Lower lobe of right lung (tissue), 2 donors: ENCODE data around the gene GJA5. TPM values are rescaled to one million over a fixed set of nuclear protein-coding genes. Genes with fewer than 3 reads are reported as not detected.

ENCODE experiments used
- ATAC-seq, 2 donors: fragments of 200-7000 bp; cut with Tn5 transposase; one replicate each; pipeline ENCODE4 v1.9.1; 2020 to 2022; ENCODE audit warnings: mild to moderate bottlenecking in 2 of 2, moderate library complexity in 2 of 2
- DNase-seq: peaks from one replicate; pipeline ENCODE4 v3.0.0-alpha.2; 2020
- H3K27ac ChIP-seq: fragments of 200-600 bp; one replicate; pipeline ENCODE4 v1.8.0; 2022
- H3K27me3 ChIP-seq: fragments of 200-600 bp; one replicate; pipeline ENCODE4 v1.8.0; 2022; ENCODE audit warnings: low read depth
- H3K36me3 ChIP-seq: fragments of 200-600 bp; one replicate; pipeline ENCODE4 v1.8.0; 2022; ENCODE audit warnings: mild to moderate bottlenecking
- H3K4me1 ChIP-seq: fragments of 200-600 bp; one replicate; pipeline ENCODE4 v1.8.0; 2022
- H3K4me3 ChIP-seq: fragments of 200-600 bp; one replicate; pipeline ENCODE4 v1.8.0; 2022; ENCODE audit warnings: mild to moderate bottlenecking
- H3K9me3 ChIP-seq: fragments of 200-600 bp; one replicate; pipeline ENCODE4 v1.8.0; 2022
- intact Hi-C: fragments of 100-400 bp; cut with DNase I; formaldehyde crosslinking; loops from one replicate; pipeline ENCODE4 v1.11.0; 2022
- total RNA-seq: library from RNA; stranded (reverse); fragmentation: NEBNext Ultra II Directional; extraction: Animal tissue kit (Norgen Biotek cat#: 25700); gene quantifications from one replicate; pipeline ENCODE4 v1.2.1, GENCODE V29; 2021
- TF ChIP-seq, protein P1 (sequence below): fragments of 200-600 bp; IDR thresholded peaks from one replicate; pipeline ENCODE4 v1.8.0; 2022; ENCODE audit warnings: antibody characterized with exemption, mild to moderate bottlenecking
- donor health status: DM: no; HTN: yes; CAD: no; lungs with severe emphysema.

GJA5 gene
- total RNA-seq, 1 donor from 2014 or later = 44.5 TPM

DNA sequence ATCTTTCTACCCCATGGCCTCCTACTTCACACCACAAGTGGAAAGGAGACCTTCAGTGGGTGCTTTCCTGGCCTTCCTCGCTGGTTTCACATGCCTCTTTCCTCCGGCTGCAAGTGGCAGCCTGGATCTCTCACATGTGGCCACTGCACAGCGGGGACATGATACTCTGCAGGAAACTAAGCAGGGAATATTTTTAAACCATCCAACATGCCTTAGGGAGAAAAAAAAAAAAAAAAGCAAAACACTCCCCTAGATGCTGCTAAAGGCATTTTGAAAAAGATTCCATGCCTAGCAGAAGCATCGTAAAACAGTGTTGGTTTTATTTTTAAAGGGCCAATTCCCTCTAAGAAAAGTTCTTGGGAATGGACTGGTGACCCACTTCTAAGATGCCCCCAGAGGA, 12.2 kb upstream of the GJA5 start:
- intact Hi-C loops = no loop called here
- TF ChIP-seq, protein P1, sequence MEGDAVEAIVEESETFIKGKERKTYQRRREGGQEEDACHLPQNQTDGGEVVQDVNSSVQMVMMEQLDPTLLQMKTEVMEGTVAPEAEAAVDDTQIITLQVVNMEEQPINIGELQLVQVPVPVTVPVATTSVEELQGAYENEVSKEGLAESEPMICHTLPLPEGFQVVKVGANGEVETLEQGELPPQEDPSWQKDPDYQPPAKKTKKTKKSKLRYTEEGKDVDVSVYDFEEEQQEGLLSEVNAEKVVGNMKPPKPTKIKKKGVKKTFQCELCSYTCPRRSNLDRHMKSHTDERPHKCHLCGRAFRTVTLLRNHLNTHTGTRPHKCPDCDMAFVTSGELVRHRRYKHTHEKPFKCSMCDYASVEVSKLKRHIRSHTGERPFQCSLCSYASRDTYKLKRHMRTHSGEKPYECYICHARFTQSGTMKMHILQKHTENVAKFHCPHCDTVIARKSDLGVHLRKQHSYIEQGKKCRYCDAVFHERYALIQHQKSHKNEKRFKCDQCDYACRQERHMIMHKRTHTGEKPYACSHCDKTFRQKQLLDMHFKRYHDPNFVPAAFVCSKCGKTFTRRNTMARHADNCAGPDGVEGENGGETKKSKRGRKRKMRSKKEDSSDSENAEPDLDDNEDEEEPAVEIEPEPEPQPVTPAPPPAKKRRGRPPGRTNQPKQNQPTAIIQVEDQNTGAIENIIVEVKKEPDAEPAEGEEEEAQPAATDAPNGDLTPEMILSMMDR = no peak
- no peaks in the 10 kb centered on the region for H3K36me3 ChIP-seq
- peak overlapping the region; percentile 8 for H3K27ac ChIP-seq
- peak overlapping the region; percentile 41 for H3K4me3 ChIP-seq
- H3K27me3 ChIP-seq = no peaks in the 10 kb centered on the region
- no peaks in the 10 kb centered on the region for H3K9me3 ChIP-seq
- ATAC-seq = no peak
- no peak for DNase-seq
- peaks cover 56% of the 10 kb centered on the region for H3K4me1 ChIP-seq

DNA sequence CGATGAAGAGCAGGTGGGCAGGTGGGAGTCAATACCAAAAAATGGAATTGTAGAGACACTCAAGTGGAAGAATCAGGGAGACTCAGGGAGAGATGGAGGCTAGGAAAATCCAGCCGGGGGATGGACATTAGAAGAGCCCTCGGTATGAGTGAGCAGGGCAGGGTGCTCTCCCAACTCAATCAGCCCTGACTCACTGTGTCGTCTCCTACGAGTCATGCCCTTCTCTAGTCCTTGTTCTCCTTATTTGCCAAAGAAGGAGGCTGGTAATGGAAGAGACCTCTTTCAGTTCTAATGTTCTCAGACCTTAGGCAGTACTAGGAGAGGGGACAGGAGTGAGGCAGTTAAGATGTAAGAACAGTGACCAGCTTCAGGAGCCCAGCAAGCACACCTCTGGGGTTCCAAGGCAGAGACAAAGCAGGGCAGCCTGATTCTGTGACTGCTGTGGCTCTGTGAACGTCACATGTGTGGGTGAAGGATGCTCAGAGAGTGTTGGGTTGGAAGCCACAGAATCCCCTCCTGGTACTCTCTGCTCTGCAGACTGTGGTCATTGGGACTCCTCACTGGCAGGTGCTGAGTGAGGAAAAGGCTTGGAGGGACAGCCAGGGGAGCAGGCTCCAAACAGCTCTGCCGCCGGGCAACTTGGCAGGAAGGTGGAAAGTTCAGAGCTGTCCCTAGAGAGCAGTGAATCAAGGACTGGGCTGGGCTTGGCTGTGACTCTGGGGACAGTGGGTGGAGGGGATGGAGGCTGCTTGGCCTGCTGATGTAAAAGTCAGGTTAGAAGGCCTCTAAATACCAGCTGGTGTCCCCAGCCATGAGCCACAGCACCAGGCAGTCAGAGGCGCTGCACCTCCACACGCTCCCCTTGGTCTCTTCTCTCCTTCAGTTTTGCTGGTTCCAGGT, 11.1 kb upstream of the GJA5 start:
- DNase-seq = no peak
- TF ChIP-seq, protein P1 = no peak
- Histone ChIP-seq H3K9me3 (no peaks in the 10 kb centered on the region), H3K27me3 (no peaks in the 10 kb centered on the region), H3K4me1 (peaks cover 57% of the 10 kb centered on the region), H3K4me3 (peak overlapping the region; percentile 41), H3K27ac (no peak overlapping the region), H3K36me3 (no peaks in the 10 kb centered on the region)
- ATAC-seq = peak in 1 of 2 donors; percentile 23
- intact Hi-C loops = no loop called here

DNA sequence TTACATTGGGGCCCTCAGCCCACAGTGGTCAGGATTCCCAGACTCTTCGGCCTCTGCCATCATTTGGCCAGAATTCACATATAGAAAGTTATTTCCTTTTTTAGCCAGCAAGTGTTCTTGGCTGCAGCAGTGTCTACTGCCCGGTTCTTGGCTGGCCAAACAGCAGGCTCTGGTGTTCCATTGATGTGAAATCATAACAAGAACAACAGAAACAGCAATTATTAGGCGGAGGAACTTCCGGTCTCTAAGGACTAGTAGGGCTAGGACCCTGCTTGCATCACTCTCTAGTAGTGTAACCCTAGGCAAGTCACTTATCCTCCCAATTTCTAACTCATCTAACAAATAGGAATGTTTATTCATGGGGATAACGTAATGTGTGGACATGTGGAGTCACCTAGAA, 8.7 kb upstream of the GJA5 start:
- H3K9me3 ChIP-seq = no peaks in the 10 kb centered on the region
- H3K4me1 ChIP-seq = peaks cover 62% of the 10 kb centered on the region
- H3K4me3 ChIP-seq = no peak overlapping the region
- H3K27me3 ChIP-seq = no peaks in the 10 kb centered on the region
- peak; percentile 29 to 48 for ATAC-seq
- TF ChIP-seq, protein P1 = no peak
- no peak overlapping the region for H3K27ac ChIP-seq
- H3K36me3 ChIP-seq = no peaks in the 10 kb centered on the region
- intact Hi-C loops = no loop called here
- no peak for DNase-seq

DNA sequence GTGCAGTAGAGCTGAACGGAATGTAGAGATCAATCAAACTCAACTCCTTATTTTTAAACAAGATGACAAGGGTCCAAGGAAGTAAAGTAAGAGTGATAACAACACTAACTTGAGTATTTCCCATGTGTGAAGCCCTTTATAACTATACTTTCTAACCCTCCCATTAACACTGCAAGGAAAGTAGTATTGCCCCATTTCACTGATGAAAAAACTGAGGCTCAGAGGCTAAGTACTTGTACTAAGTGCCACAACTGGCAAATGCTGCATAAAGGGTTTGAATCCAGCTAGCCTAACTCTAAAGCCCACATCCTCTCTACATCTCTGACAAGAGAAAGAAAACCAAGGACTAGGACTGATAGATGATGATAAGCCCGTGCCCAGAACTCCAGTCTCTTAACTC, 8.2 kb upstream of the GJA5 start:
- ATAC-seq (no peak), DNase-seq (no peak)
- Histone ChIP-seq H3K36me3 (no peaks in the 10 kb centered on the region), H3K27me3 (no peaks in the 10 kb centered on the region), H3K4me1 (peaks cover 67% of the 10 kb centered on the region), H3K4me3 (no peak overlapping the region), H3K9me3 (no peaks in the 10 kb centered on the region), H3K27ac (no peak overlapping the region)
- TF ChIP-seq, protein P1 = no peak
- intact Hi-C loops = no loop called here

DNA sequence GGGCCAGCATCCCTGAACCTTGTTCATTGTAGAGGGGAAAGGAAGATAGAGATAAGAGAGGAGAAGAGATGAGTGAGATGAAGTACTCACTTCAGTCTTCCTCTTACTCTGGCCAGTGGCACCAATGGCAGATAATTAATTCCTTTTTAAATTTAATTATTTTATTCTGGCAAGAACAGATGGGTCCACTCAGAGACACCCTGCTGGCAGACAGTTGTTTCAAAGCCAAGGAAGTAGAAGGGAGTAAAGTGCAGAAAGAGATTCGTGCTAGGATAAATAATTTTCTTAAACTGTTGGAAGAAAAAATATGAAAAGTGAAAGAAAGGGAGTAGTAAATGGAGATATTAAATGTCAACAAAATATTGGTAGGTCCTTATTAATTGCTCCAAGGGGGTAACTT, 7.7 kb upstream of the GJA5 start:
- Histone ChIP-seq H3K4me1 (peaks cover 69% of the 10 kb centered on the region), H3K9me3 (no peaks in the 10 kb centered on the region), H3K36me3 (no peaks in the 10 kb centered on the region), H3K27ac (no peak overlapping the region), H3K4me3 (no peak overlapping the region), H3K27me3 (no peaks in the 10 kb centered on the region)
- intact Hi-C loops = no loop called here
- ATAC-seq (no peak), DNase-seq (no peak)
- TF ChIP-seq, protein P1 = no peak
